Karpas-422 (cell line): ENCODE results near the gene TCIRG1. TPM values are rescaled to one million over a fixed set of nuclear protein-coding genes. Genes with fewer than 3 reads are reported as not detected.

Source experiments
- DNase-seq: peaks from one replicate; pipeline ENCODE4 v3.0.0-alpha.2; 2015
- H2AFZ ChIP-seq: fragments of 200-600 bp; sonication (generic); 2 replicates; pipeline ENCODE4 v1.6.1; 2014; ENCODE audit warnings: antibody characterized with exemption, low read length, mixed read lengths
- H3K27ac ChIP-seq: fragments of 200-600 bp; sonication (generic); 2 replicates; pipeline ENCODE4 v1.5.1; 2014; ENCODE audit warnings: mild to moderate bottlenecking, low read length, moderate library complexity
- H3K27me3 ChIP-seq: fragments of 200-600 bp; sonication (generic); 2 replicates; pipeline ENCODE4 v1.6.1; 2014; ENCODE audit warnings: low read length, mixed read lengths
- H3K36me3 ChIP-seq: fragments of 200-600 bp; sonication (generic); 2 replicates; pipeline ENCODE4 v1.6.1; 2014; ENCODE audit warnings: low read length, mixed read lengths; ENCODE audit not compliant: insufficient read depth
- H3K4me1 ChIP-seq: fragments of 200-600 bp; sonication (generic); 2 replicates; pipeline ENCODE4 v1.6.1; 2014; ENCODE audit warnings: mild to moderate bottlenecking, low read length, mixed read lengths
- H3K4me2 ChIP-seq: fragments of 200-600 bp; sonication (generic); 2 replicates; pipeline ENCODE4 v1.6.1; 2014; ENCODE audit warnings: low read length, low read depth, mild to moderate bottlenecking; ENCODE audit not compliant: poor library complexity, severe bottlenecking
- H3K4me3 ChIP-seq: fragments of 200-600 bp; sonication (generic); 2 replicates; pipeline ENCODE4 v1.5.1; 2014; ENCODE audit warnings: mild to moderate bottlenecking, antibody characterized with exemption, low read length, mixed read lengths
- H3K79me2 ChIP-seq: fragments of 200-600 bp; sonication (generic); 2 replicates; pipeline ENCODE4 v1.6.1; 2014; ENCODE audit warnings: mild to moderate bottlenecking, low read length, mixed read lengths
- H3K9ac ChIP-seq: fragments of 200-600 bp; sonication (generic); 2 replicates; pipeline ENCODE4 v1.6.0; 2014; ENCODE audit warnings: low read length
- H3K9me2 ChIP-seq: fragments of 200-600 bp; sonication (generic), shearing (Covaris generic); replicated peaks from 2 replicates; pipeline ENCODE4 v1.6.0; 2014; ENCODE audit warnings: mild to moderate bottlenecking, low read length, moderate library complexity; ENCODE audit not compliant: insufficient read depth
- H3K9me3 ChIP-seq: fragments of 300-700, 200-600 bp; sonication (generic); 2 replicates; pipeline ENCODE4 v1.6.1; 2014; ENCODE audit warnings: low read length, mixed read lengths
- H4K20me1 ChIP-seq: fragments of 200-600 bp; sonication (generic); 2 replicates; pipeline ENCODE4 v1.6.1; 2014; ENCODE audit warnings: mild to moderate bottlenecking, antibody characterized with exemption, low read length, low read depth; ENCODE audit not compliant: insufficient read depth
- total RNA-seq: library from RNA; depleted of rRNA; stranded (reverse); fragments of >200 nt; shearing (Covaris generic); gene quantifications from 2 replicates; pipeline ENCODE4 v1.2.3, GENCODE V29; 2014; ENCODE audit warnings: low replicate concordance

TCIRG1 gene
- total RNA-seq, 1 experiment from 2014 or later, result 47.7 TPM

DNA sequence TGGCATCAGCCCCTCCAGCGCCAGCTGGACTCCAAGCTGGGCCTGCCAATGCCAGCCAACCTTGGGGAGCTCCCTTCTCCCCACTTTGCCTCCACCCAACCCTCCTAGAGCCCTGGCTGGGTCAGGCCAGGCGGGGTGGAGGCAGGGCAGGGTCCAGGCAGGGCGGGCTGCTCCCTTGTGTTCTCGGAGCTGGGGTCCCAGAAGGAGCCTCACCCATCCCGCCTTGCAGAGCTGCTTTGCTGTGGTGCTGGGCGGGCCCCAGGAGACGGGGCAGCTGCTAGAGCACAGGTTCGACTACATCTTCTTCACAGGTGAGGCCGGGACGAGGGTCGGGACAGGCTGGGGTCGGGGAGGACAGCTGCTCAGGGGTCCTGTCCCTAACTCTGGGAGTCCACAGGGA lies 19.3 kb upstream of the TCIRG1 start:
- H3K36me3 ChIP-seq, result no peaks in the 10 kb centered on the region
- H4K20me1 ChIP-seq, result no peaks in the 10 kb centered on the region
- DNase-seq, result no peak
- no peaks in the 10 kb centered on the region for H3K9me2 ChIP-seq
- peaks cover 3% of the 10 kb centered on the region for H3K4me1 ChIP-seq
- H3K4me2 ChIP-seq, result no peak overlapping the region
- H3K4me3 ChIP-seq, result no peak overlapping the region
- no peaks in the 10 kb centered on the region for H3K79me2 ChIP-seq
- no peak overlapping the region for H3K27ac ChIP-seq
- no peak overlapping the region for H2AFZ ChIP-seq
- H3K9ac ChIP-seq, result no peak overlapping the region
- no peaks in the 10 kb centered on the region for H3K9me3 ChIP-seq
- no peaks in the 10 kb centered on the region for H3K27me3 ChIP-seq

DNA sequence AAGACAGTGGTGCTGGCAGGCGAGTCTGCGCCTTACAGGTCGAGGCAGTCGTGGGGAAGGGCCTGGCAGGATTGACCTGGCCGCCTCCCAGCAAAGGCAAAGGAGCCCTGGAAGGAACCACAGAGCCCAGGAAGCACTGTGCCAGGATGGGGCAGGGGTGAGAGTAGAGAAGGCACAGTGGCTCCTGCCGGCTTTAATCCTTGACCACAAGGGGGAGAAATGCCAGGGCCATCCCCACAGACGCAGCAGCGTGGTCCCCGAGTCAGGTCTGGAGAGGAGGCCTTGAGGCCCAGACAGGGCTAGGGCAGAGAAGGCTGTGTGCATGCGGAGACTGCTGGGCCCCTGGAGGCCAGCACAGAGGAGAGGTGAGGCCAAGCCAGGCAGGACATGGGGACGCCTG lies 18.2 kb upstream of the TCIRG1 start:
- H3K9me2 ChIP-seq, result no peaks in the 10 kb centered on the region
- no peak overlapping the region for H3K4me2 ChIP-seq
- peaks cover 3% of the 10 kb centered on the region for H3K4me1 ChIP-seq
- H4K20me1 ChIP-seq, result no peaks in the 10 kb centered on the region
- H3K27ac ChIP-seq, result no peak overlapping the region
- H2AFZ ChIP-seq, result no peak overlapping the region
- no peak overlapping the region for H3K9ac ChIP-seq
- no peaks in the 10 kb centered on the region for H3K79me2 ChIP-seq
- peak; percentile 72 for DNase-seq
- H3K36me3 ChIP-seq, result no peaks in the 10 kb centered on the region
- H3K27me3 ChIP-seq, result no peaks in the 10 kb centered on the region
- no peak overlapping the region for H3K4me3 ChIP-seq
- no peaks in the 10 kb centered on the region for H3K9me3 ChIP-seq

DNA sequence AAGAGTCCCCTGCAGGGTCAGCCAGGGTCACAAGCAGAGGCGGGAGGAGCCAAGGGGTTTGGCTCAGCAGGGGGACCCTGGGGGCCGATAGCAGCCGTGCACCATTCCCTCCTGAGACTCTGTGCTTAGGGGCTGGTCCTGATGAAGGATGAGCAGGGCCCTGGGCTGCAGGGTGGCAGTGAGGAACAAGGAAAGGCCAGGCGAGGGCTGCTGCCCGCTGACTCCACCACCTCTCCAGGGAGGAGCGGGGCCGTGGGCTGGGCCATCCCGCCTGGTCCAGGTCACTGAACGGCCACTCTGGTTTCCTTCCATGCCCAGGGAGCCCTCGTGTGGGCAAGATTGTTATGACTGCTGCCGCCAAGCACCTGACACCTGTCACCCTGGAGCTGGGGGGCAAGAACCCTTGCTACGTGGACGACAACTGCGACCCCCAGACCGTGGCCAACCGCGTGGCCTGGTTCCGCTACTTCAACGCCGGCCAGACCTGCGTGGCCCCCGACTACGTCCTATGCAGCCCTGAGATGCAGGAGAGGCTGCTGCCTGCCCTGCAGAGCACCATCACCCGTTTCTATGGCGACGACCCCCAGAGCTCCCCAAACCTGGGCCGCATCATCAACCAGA lies 17.5 kb upstream of the TCIRG1 start:
- H3K4me2 ChIP-seq, result no peak overlapping the region
- no peaks in the 10 kb centered on the region for H3K27me3 ChIP-seq
- no peak overlapping the region for H2AFZ ChIP-seq
- H3K36me3 ChIP-seq, result no peaks in the 10 kb centered on the region
- H4K20me1 ChIP-seq, result no peaks in the 10 kb centered on the region
- peak; percentile 70 for DNase-seq
- no peak overlapping the region for H3K4me3 ChIP-seq
- H3K9ac ChIP-seq, result no peak overlapping the region
- H3K79me2 ChIP-seq, result no peaks in the 10 kb centered on the region
- no peaks in the 10 kb centered on the region for H3K9me3 ChIP-seq
- peaks cover 3% of the 10 kb centered on the region for H3K4me1 ChIP-seq
- no peaks in the 10 kb centered on the region for H3K9me2 ChIP-seq
- no peak overlapping the region for H3K27ac ChIP-seq

DNA sequence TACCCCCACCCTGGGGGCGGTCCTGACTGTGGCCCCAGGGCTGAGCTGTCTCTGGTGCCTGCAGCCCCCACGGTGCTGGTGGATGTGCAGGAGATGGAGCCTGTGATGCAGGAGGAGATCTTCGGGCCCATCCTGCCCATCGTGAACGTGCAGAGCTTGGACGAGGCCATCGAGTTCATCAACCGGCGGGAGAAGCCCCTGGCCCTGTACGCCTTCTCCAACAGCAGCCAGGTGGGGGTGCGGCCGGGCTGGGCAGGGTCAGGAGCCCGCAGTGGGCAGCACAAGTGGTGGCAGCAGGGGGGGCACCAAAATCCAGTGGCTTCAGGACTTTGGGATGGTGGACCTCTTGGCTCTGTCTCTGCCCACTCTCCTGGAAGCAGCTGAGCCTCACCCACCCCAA lies 16.3 kb upstream of the TCIRG1 start:
- Histone ChIP-seq H3K79me2 (no peaks in the 10 kb centered on the region), H3K9me2 (no peaks in the 10 kb centered on the region), H3K4me1 (peaks cover 3% of the 10 kb centered on the region), H3K27ac (no peak overlapping the region), H2AFZ (no peak overlapping the region), H3K36me3 (no peaks in the 10 kb centered on the region), H3K9me3 (no peaks in the 10 kb centered on the region), H3K27me3 (no peaks in the 10 kb centered on the region), H3K4me2 (no peak overlapping the region), H3K4me3 (no peak overlapping the region), H3K9ac (no peak overlapping the region), H4K20me1 (no peaks in the 10 kb centered on the region)
- no peak for DNase-seq

DNA sequence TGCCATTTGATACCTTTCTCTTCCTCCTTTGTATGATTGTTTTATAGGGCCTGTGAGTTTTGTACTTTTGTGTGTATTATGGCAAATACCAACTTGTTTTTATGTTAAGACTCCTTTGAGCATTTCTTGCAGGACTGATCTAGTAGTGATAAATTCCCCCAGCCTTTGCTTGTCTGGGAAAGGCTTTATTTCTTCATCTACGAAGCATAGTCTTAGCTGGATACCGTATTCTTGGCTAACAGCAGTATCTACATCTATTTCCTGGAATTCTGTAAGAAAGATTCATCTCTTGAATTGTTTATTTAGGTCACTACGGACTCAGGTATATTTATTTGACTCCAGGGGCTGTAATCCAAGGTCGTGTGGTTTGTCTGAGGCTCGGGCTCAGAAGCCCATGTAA lies 14.3 kb upstream of the TCIRG1 start:
- Histone ChIP-seq H2AFZ (no peak overlapping the region), H3K9me3 (no peaks in the 10 kb centered on the region), H3K27ac (no peak overlapping the region), H3K4me3 (no peak overlapping the region), H3K79me2 (peaks cover 8% of the 10 kb centered on the region), H3K36me3 (no peaks in the 10 kb centered on the region), H4K20me1 (no peaks in the 10 kb centered on the region), H3K27me3 (no peaks in the 10 kb centered on the region), H3K4me1 (peaks cover 12% of the 10 kb centered on the region), H3K9ac (no peak overlapping the region), H3K9me2 (no peaks in the 10 kb centered on the region), H3K4me2 (no peak overlapping the region)
- DNase-seq, result no peak

DNA sequence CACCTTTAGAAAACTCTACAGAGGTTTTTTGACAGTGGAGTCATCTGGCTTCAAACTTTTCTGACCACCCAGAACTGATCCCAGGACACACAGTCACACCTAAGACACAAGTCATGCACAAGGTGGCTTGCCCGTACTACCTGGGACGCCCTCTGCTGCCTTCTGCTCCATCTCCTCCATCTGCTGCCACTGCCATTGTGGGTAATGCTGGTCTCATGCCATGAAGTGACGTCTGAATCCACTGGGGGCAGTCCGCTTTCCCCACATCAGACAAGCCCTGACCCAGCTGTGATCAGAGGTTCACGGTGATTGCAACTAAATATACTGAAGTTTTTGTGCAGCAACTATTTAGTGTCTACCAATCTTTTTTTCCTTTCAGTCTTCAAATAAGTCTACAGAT lies 13.8 kb upstream of the TCIRG1 start:
- no peaks in the 10 kb centered on the region for H4K20me1 ChIP-seq
- no peak overlapping the region for H3K4me3 ChIP-seq
- DNase-seq, result peak; percentile 78
- H2AFZ ChIP-seq, result no peak overlapping the region
- H3K27me3 ChIP-seq, result no peaks in the 10 kb centered on the region
- peaks cover 13% of the 10 kb centered on the region for H3K79me2 ChIP-seq
- H3K4me2 ChIP-seq, result no peak overlapping the region
- no peak overlapping the region for H3K9ac ChIP-seq
- no peaks in the 10 kb centered on the region for H3K9me3 ChIP-seq
- peaks cover 17% of the 10 kb centered on the region for H3K4me1 ChIP-seq
- no peak overlapping the region for H3K27ac ChIP-seq
- no peaks in the 10 kb centered on the region for H3K36me3 ChIP-seq
- no peaks in the 10 kb centered on the region for H3K9me2 ChIP-seq

DNA sequence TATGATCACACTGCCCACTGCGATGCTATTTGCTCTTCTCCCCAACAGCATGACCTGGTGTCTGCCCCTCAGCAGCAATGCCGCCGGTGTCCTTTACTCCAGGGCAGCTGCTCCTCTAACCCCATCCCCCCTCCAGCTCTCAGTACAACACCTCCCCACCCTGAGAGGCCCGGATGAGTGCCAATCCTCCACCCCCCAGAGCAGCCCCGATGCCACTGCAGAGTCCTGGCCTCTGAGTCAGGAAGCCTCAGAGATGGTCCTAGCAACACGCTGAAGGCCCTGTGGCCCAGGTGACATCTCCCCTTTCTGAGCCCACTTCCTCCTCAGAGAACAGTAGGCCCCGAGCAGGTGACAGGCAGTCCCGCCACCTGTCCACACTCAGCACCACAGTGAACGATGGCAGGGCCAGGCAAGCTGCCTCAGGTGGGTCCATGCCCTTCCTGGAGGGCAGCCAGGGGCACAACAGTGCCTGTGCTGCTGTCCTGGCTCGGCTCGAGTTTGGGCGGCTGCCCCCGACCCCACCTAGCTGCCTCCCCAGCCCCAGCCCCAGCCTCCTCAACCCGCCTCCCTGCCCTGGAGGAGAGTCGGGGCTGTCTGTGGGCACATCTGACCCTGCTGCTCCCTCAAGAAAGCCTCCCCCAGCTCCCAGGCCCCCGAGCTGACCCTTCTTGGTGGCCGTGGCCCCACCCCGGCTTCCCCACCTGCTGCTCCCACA lies 12.3 kb upstream of the TCIRG1 start:
- H3K27ac ChIP-seq, result no peak overlapping the region
- H4K20me1 ChIP-seq, result no peaks in the 10 kb centered on the region
- no peak overlapping the region for H2AFZ ChIP-seq
- no peak overlapping the region for H3K4me3 ChIP-seq
- H3K4me1 ChIP-seq, result peaks cover 16% of the 10 kb centered on the region
- no peaks in the 10 kb centered on the region for H3K36me3 ChIP-seq
- no peak overlapping the region for H3K9ac ChIP-seq
- no peaks in the 10 kb centered on the region for H3K27me3 ChIP-seq
- H3K4me2 ChIP-seq, result no peak overlapping the region
- no peaks in the 10 kb centered on the region for H3K9me2 ChIP-seq
- peaks cover 22% of the 10 kb centered on the region for H3K79me2 ChIP-seq
- no peak for DNase-seq
- H3K9me3 ChIP-seq, result no peaks in the 10 kb centered on the region

DNA sequence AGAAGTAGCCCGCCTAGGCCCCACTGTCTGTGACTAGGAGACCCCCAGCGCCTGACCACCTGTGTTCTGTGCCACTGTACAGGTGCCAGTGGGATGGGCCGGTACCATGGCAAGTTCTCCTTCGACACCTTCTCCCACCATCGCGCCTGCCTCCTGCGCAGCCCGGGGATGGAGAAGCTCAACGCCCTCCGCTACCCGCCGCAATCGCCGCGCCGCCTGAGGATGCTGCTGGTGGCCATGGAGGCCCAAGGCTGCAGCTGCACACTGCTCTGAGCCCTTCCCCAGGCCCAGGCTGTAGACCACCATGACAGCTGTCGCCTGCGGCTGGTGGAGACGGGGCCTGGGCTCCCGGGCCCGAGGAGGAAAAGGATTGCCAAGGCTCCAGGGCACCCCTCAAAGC lies 11.2 kb upstream of the TCIRG1 start:
- Histone ChIP-seq H3K4me3 (no peak overlapping the region), H3K27ac (no peak overlapping the region), H3K4me2 (no peak overlapping the region), H2AFZ (no peak overlapping the region), H3K9ac (no peak overlapping the region), H3K79me2 (peaks cover 33% of the 10 kb centered on the region), H3K4me1 (peaks cover 24% of the 10 kb centered on the region), H3K27me3 (no peaks in the 10 kb centered on the region), H3K36me3 (no peaks in the 10 kb centered on the region), H3K9me2 (no peaks in the 10 kb centered on the region), H4K20me1 (no peaks in the 10 kb centered on the region), H3K9me3 (no peaks in the 10 kb centered on the region)
- no peak for DNase-seq
